Stomach (tissue), 9 donors: ENCODE measurements around the gene R3HDM4. TPM values are rescaled to one million over a fixed set of nuclear protein-coding genes. Genes with fewer than 3 reads are reported as not detected.

ENCODE experiments used
- DNase-seq, 2 donors: peaks; one replicate each; pipeline versions ENCODE4 v3.0.0 to v3.0.0-alpha.2; 2013 to 2019
- H3K27ac ChIP-seq, 5 donors: fragments of 200-600 bp in 4 of 5; sonication (generic) in 4 of 5; one replicate each; pipeline ENCODE4 v1.5.1; 2013 to 2019; ENCODE audit warnings: mild to moderate bottlenecking in 1 of 5, moderate library complexity in 1 of 5
- H3K27me3 ChIP-seq, 3 donors: fragments of 200-600 bp; sonication (generic); one replicate each; pipeline ENCODE4 v1.5.1; 2017 to 2019; ENCODE audit warnings: mixed run types in 1 of 3
- H3K36me3 ChIP-seq, 4 donors: fragments of 200-600 bp; sonication (generic); 1 replicate in 3 of 4; 2 replicates in 1 of 4; pipeline ENCODE4 v1.5.1; 2016 to 2019
- H3K4me1 ChIP-seq, 4 donors: fragments of 200-600 bp; sonication (generic); one replicate each; pipeline ENCODE4 v1.5.1; 2016 to 2019
- H3K4me3 ChIP-seq, 4 donors: fragments of 200-600 bp; sonication (generic) in 3 of 4; one replicate each; pipeline ENCODE4 v1.5.1; 2016 to 2019; ENCODE audit warnings: mild to moderate bottlenecking in 1 of 4
- H3K9me3 ChIP-seq, 4 donors: fragments of 200-600 bp; sonication (generic); one replicate each; pipeline ENCODE4 v1.5.1; 2016 to 2019
- EP300 ChIP-seq: sonication (generic); formaldehyde crosslinking; IDR thresholded peaks from one replicate; pipeline ENCODE4 v1.6.1; 2017; ENCODE audit warnings: antibody characterized with exemption
- POLR2A ChIP-seq, 4 donors: fragments of 450-650 bp; IDR thresholded peaks; one replicate each; pipeline ENCODE4 v1.6.1; 2016; ENCODE audit warnings: antibody characterized with exemption in 4 of 4, control low read depth in 2 of 4, mild to moderate bottlenecking in 1 of 4, moderate library complexity in 1 of 4
- POLR2AphosphoS5 ChIP-seq, 3 donors: sonication (generic); formaldehyde crosslinking; IDR thresholded peaks; one replicate each; pipeline ENCODE4 v1.6.1; 2016; ENCODE audit warnings: antibody characterized with exemption in 3 of 3
- WGBS, 5 donors: extraction: QIAGEN DNeasy Blood & Tissue Kit in 3 of 5; methylation state at CpG; one replicate each; pipeline versions ENCODE4 v1.1.5 to v1.1.7; 2013 to 2018; 5-methylcytosine and 5-hydroxymethylcytosine counted together
- intact Hi-C: fragments of 100-400 bp; cut with DNase I; formaldehyde crosslinking; loops from one replicate; pipeline ENCODE4 v1.15.1; 2023; ENCODE audit warnings: low total_unique reads
- polyA plus RNA-seq, 3 donors: library from polyadenylated mRNA; stranded (reverse); fragments of 200-250 nt; gene quantifications; one replicate each; pipeline ENCODE4 v1.2.3, GENCODE V29; 2013
- total RNA-seq, 5 donors: library from RNA; depleted of rRNA; stranded (reverse); fragments of >200 nt; gene quantifications; one replicate each; pipeline versions ENCODE4 v1.1.0 to v1.2.3, GENCODE V29; 2014 to 2016
- TF ChIP-seq, protein P1 (sequence below), 7 experiments: fragments of 450-650 bp in 4 of 7; fragments of 200-600 bp in 3 of 7; sonication (generic) in 3 of 7; IDR thresholded peaks; one replicate each; pipeline ENCODE4 v1.5.1; 2016 to 2019; ENCODE audit warnings: antibody characterized with exemption in 7 of 7, control low read depth in 2 of 7, mild to moderate bottlenecking in 1 of 7
- donor health status: healthy with polysubstance abuse.
- donor health status: Bipolar disorder and iron deficiency.
- donor health status: healthy.

Gene R3HDM4
- total and polyA plus RNA-seq, 8 donors: 5.8 to 63.8 (median 48.4) TPM

DNA sequence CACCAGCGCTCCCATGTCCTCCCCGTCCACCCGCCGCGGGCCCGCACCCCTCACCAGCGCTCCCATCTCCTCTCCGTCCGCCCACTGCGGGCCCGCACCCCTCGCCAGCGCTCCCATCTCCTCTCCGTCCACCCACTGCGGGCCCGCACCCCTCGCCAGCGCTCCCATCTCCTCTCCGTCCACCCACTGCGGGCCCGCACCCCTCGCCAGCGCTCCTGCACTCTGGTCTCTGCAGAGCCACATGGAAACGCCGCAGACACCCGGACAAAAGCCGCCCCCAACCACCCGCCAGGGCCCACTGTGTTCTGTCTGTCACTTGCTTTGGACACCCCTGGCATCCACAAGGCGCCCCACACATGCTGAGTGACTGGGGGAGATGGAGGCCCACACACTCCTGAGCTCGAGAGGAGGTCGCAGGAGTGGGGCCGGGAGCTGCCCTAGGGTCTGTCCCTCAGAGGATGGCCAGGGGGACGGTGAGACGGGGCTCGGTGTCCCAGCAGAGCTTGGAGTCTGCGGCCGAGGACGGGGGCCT lies 46.2 kb downstream of the R3HDM4 start:
- no peak overlapping the region for H3K27ac ChIP-seq
- WGBS, 5 donors: 78 to 92% (median 88%) methylated on average over 33 to 38 of the region's 38 CpGs
- peaks cover 0 to 13% (median 0%) of the 10 kb centered on the region in 3 donors for H3K27me3 ChIP-seq
- peaks cover 20 to 61% (median 41%) of the 10 kb centered on the region in 4 donors for H3K4me1 ChIP-seq
- H3K9me3 ChIP-seq: no peaks in the 10 kb centered on the region
- no peak for DNase-seq
- no peak for TF ChIP-seq POLR2AphosphoS5 (IDR thresholded peaks at IDR 0.05)
- TF ChIP-seq POLR2A (IDR thresholded peaks at IDR 0.05): no peak
- TF ChIP-seq, protein P1, sequence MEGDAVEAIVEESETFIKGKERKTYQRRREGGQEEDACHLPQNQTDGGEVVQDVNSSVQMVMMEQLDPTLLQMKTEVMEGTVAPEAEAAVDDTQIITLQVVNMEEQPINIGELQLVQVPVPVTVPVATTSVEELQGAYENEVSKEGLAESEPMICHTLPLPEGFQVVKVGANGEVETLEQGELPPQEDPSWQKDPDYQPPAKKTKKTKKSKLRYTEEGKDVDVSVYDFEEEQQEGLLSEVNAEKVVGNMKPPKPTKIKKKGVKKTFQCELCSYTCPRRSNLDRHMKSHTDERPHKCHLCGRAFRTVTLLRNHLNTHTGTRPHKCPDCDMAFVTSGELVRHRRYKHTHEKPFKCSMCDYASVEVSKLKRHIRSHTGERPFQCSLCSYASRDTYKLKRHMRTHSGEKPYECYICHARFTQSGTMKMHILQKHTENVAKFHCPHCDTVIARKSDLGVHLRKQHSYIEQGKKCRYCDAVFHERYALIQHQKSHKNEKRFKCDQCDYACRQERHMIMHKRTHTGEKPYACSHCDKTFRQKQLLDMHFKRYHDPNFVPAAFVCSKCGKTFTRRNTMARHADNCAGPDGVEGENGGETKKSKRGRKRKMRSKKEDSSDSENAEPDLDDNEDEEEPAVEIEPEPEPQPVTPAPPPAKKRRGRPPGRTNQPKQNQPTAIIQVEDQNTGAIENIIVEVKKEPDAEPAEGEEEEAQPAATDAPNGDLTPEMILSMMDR (IDR thresholded peaks at IDR 0.05): no peak
- TF ChIP-seq EP300: no peak
- intact Hi-C loops: loop anchor here (5.0 kb wide), 1 partner anchor 50 kb away; the partner anchor contains the start of gene KISS1R
- no peak overlapping the region for H3K4me3 ChIP-seq
- peaks cover 16 to 46% (median 43%) of the 10 kb centered on the region in 4 donors for H3K36me3 ChIP-seq

DNA sequence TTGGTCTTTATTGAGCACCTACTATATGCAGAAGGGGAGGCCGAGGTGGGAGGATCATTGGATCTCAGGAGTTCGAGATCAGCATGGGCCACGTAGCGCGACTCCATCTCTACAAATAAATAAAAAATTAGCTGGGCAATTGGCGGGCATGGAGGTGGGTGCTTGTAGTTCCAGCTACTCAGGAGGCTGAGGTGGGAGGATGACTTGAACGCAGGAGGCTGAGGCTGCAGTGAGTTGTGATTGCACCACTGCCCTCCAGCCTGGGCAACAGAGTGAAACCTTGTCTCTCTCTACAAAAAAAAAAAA lies 49.8 kb downstream of the R3HDM4 start:
- Histone ChIP-seq H3K9me3 (no peaks in the 10 kb centered on the region), H3K4me3 (peak overlapping the region in 2 of 4 donors; percentile 25 to 28), H3K36me3 (peaks cover 8 to 13% (median 10%) of the 10 kb centered on the region in 4 donors), H3K4me1 (peaks cover 29 to 58% (median 44%) of the 10 kb centered on the region in 4 donors), H3K27ac (peak overlapping the region in 3 of 5 donors; percentile 24 to 41 (median 32)), H3K27me3 (peaks cover 0 to 49% (median 28%) of the 10 kb centered on the region in 3 donors)
- WGBS, 5 donors: 71 to 80% (median 72%) methylated on average over 7 of the region's 7 CpGs
- TF ChIP-seq EP300: no peak
- TF ChIP-seq POLR2AphosphoS5 (IDR thresholded peaks at IDR 0.05): no peak
- no peak for TF ChIP-seq POLR2A (IDR thresholded peaks at IDR 0.05)
- TF ChIP-seq, protein P1 (IDR thresholded peaks at IDR 0.05): no peak
- intact Hi-C loops: no loop called here
- no peak for DNase-seq

GRCh38 chr19:862581-863314 lies 50.3 kb downstream of the R3HDM4 start:
- peak overlapping the region in 2 of 4 donors; percentile 25 to 28 for H3K4me3 ChIP-seq
- WGBS, 5 donors: 10 to 30% (median 15%) methylated on average over 35 to 48 of the region's 48 CpGs

More at GRCh38 chr19:862581-863314, 50.3 kb downstream of the R3HDM4 start:
- peak; percentile 61 to 86 for DNase-seq
- no peak for TF ChIP-seq POLR2A (IDR thresholded peaks at IDR 0.05)
- TF ChIP-seq POLR2AphosphoS5 (IDR thresholded peaks at IDR 0.05): no peak
- TF ChIP-seq, protein P1 (IDR thresholded peaks at IDR 0.05): no peak
- TF ChIP-seq EP300: no peak
- no peaks in the 10 kb centered on the region for H3K9me3 ChIP-seq
- peaks cover 29 to 54% (median 44%) of the 10 kb centered on the region in 4 donors for H3K4me1 ChIP-seq
- peaks cover 3 to 8% (median 5%) of the 10 kb centered on the region in 4 donors for H3K36me3 ChIP-seq
- H3K27me3 ChIP-seq: peaks cover 0 to 51% (median 28%) of the 10 kb centered on the region in 3 donors
- intact Hi-C loops: no loop called here
- peak overlapping the region in 1 of 5 donors; percentile 24 for H3K27ac ChIP-seq
